Activated naive CD8-positive, alpha-beta T cell treated with anti-CD3 and anti-CD28 coated beads, Interleukin-2, amount 10 ng/mL, durations not matched to agents 7 days and 5 days (primary cell): ENCODE results near the gene MBL2. TPM values are rescaled to one million over a fixed set of nuclear protein-coding genes. Genes with fewer than 3 reads are reported as not detected.
A peak's percentile ranks its signal among the peaks of the same experiment; 100 is the strongest.

ENCODE experiments used
- ATAC-seq: fragments of 150-1000 bp; cut with Tn5 transposase; one replicate; pipeline ENCODE4 v1.10.0; 2021; ENCODE audit warnings: low read depth, moderate library complexity
- POLR2A ChIA-PET: fragments of 350-600 bp; sonication (Branson Sonifier 250); formaldehyde crosslinking; loops from one replicate; lab custom pipeline; 2021; ENCODE audit warnings: antibody characterized with exemption; lab: Charles Lee
- DNase-seq: peaks from one replicate; pipeline ENCODE4 v3.0.0; 2021
- H3K27ac Mint-ChIP-seq: one replicate; pipeline ENCODE4 v1.8.0; 2022; ENCODE audit warnings: mild to moderate bottlenecking, mixed read lengths
- H3K27me3 Mint-ChIP-seq: one replicate; pipeline ENCODE4 v1.8.0; 2022; ENCODE audit warnings: mild to moderate bottlenecking, moderate library complexity, mixed read lengths
- H3K36me3 Mint-ChIP-seq: one replicate; pipeline ENCODE4 v1.8.0; 2021; ENCODE audit warnings: mild to moderate bottlenecking, mixed read lengths
- H3K4me1 Mint-ChIP-seq: one replicate; pipeline ENCODE4 v1.8.0; 2021; ENCODE audit warnings: mixed read lengths
- H3K4me3 Mint-ChIP-seq: one replicate; pipeline ENCODE4 v1.8.0; 2022; ENCODE audit warnings: mild to moderate bottlenecking, moderate library complexity, mixed read lengths
- H3K9me3 Mint-ChIP-seq: one replicate; pipeline ENCODE4 v1.8.0; 2021; ENCODE audit warnings: mixed read lengths
- total RNA-seq, 2 experiments: library from RNA; stranded (reverse); gene quantifications; one replicate each; pipeline ENCODE4 v1.2.3, GENCODE V29; 2021

The MBL2 gene
- total RNA-seq, 2 experiments from 2014 or later, result not detected

DNA sequence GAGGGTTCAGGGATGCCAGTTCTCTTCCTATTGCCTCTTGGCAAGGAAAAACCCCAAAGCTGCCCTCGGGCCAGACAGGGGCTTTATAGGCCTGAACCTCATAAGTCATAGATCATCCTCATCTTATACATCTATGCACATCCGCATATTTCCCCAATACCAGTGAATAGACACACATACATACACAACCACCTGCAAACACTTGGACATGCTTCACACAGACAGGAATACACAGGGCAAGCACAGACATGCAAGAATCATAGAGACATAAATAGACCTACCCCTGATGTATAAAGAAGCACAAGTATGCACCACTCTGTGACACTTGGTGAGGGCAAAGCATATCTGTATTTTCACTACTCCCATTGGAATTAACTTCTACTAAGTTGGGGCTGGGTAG lies 30.7 kb downstream of the MBL2 start:
- H3K9me3 Mint-ChIP-seq, result no peaks in the 10 kb centered on the region
- no peaks in the 10 kb centered on the region for H3K36me3 Mint-ChIP-seq
- no peak overlapping the region for H3K4me3 Mint-ChIP-seq
- H3K4me1 Mint-ChIP-seq, result no peaks in the 10 kb centered on the region
- POLR2A ChIA-PET, result no interaction called here
- H3K27me3 Mint-ChIP-seq, result no peaks in the 10 kb centered on the region
- no peak for DNase-seq
- H3K27ac Mint-ChIP-seq, result no peak overlapping the region
- ATAC-seq, result no peak

DNA sequence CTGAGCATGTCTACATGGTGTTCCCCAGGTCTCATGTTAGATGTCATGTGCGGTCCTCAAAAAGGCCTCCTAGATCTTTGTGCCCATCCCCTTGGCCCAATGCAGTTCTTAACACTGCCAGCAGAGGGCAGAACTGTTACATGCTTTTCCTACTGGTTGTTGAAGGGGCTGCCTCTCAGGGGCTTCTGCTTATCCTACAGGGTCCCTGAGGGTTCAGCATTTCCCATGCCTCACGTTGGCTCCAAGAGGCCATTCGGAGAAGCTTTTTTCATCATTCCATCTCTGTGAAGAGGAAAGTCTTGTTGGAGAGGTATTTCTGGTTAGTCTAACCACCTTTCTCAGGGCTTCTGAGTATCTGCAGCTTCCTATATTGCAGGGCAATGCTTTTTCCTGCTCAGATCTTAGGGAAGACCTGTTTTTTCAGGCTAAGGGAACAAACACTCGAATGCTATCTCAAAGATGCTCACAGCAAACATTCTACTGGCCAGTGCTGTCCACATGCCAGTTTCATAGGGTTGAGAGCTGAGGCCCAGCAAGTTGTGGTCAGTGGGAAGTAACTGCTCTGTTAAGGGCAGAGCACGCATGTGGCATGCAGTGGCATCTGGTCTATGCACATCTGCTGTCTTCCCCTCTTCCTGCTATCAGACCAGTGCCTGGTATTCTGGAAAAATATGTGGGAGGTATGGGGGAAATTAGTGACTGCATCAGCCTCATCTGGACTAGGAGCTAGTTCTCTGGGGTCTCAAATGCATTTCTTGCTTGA lies 31.5 kb downstream of the MBL2 start:
- Mint-ChIP-seq H3K4me1 (no peaks in the 10 kb centered on the region), H3K36me3 (no peaks in the 10 kb centered on the region), H3K9me3 (no peaks in the 10 kb centered on the region), H3K4me3 (no peak overlapping the region), H3K27me3 (no peaks in the 10 kb centered on the region), H3K27ac (no peak overlapping the region)
- ATAC-seq, result no peak
- peak; percentile 40 for DNase-seq
- POLR2A ChIA-PET, result no interaction called here

DNA sequence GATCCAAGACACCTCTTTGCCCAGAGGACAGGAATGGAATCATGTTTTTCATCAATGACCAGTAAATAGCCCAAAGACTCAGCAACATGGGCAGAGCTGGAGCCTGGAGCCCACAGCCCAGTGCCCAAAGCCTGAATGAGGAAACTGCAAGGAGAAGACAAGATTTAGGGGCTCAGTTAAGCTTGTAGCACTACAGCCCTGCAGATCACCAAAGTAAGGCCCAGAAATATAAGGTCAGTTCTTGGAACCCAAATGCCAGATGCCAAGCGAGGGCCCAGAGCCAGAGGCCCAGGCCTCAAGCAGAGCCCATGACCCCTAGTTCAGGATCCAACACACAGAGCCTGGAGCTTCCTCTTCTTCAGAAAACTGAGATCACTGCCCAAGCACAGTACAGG lies 32.4 kb downstream of the MBL2 start:
- Mint-ChIP-seq H3K36me3 (no peaks in the 10 kb centered on the region), H3K9me3 (no peaks in the 10 kb centered on the region), H3K4me1 (no peaks in the 10 kb centered on the region), H3K27ac (no peak overlapping the region), H3K4me3 (no peak overlapping the region), H3K27me3 (no peaks in the 10 kb centered on the region)
- POLR2A ChIA-PET, result no interaction called here
- no peak for DNase-seq
- ATAC-seq, result no peak

DNA sequence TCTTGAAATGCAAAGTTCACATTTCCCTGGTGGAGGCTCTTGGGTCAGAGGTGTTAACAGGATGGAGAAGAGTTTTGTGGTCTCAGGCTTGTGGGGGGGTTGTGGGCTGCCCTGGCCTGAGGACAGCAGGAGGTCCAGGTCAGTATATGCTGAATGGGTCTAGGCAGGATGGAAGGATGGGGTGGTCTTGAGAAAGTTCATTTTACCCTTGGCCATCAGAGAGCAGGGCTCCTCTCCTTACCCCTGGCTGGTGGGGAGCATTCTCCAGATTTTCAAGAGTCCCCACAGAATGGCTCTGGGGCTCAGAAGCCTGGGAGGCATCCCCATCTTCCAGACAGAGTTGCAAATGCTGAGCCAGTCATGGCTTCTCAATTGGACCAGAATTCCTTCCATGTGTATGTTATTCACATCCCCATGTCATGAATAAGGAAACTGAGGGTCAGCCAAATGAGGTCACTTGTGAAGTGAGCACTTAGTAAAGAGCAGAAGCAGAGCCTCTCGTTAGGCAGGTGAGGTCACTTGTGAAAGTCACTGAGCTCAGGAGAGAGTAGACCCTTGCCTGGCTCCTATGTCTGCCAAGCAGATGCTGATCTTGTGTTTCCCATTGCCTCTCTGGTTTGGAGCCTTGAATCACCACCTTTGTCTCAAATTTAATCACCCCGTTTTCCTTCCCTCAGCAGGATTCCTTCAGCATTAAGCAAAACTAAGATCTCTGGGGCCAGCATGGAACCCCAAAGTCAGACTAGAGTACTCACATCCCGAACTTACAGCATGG lies 33.0 kb downstream of the MBL2 start:
- no peak for ATAC-seq

DNA sequence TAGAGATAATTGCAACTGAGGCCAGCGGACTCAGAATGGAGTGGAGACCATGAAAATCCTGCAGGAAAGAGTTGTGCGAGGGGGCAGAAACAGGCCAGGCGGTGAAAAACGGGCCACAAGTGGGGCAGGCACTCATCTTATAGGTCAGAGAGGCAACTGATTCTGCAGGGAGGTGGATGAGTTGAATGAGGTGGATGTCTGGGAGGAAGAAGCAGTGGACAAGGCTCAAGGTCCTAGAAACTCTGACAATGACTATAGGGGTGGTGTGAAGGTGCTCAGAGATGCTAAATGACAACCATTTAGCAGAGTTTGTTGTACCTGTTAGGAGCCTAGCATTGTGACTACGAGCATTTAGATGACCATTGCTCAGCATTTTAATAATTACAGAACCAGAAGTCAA lies 33.6 kb downstream of the MBL2 start:
- H3K4me3 Mint-ChIP-seq, result no peak overlapping the region
- no peak overlapping the region for H3K27ac Mint-ChIP-seq
- no peaks in the 10 kb centered on the region for H3K4me1 Mint-ChIP-seq
- no peak for DNase-seq
- H3K36me3 Mint-ChIP-seq, result no peaks in the 10 kb centered on the region
- no peaks in the 10 kb centered on the region for H3K9me3 Mint-ChIP-seq
- H3K27me3 Mint-ChIP-seq, result no peaks in the 10 kb centered on the region
- POLR2A ChIA-PET, result no interaction called here
- ATAC-seq, result no peak

More for the DNA sequence above, 33.0 kb downstream of the MBL2 start:
- Mint-ChIP-seq H3K27me3 (no peaks in the 10 kb centered on the region), H3K4me1 (no peaks in the 10 kb centered on the region), H3K9me3 (no peaks in the 10 kb centered on the region), H3K36me3 (no peaks in the 10 kb centered on the region), H3K27ac (no peak overlapping the region), H3K4me3 (no peak overlapping the region)
- DNase-seq, result no peak
- POLR2A ChIA-PET, result no interaction called here

DNA sequence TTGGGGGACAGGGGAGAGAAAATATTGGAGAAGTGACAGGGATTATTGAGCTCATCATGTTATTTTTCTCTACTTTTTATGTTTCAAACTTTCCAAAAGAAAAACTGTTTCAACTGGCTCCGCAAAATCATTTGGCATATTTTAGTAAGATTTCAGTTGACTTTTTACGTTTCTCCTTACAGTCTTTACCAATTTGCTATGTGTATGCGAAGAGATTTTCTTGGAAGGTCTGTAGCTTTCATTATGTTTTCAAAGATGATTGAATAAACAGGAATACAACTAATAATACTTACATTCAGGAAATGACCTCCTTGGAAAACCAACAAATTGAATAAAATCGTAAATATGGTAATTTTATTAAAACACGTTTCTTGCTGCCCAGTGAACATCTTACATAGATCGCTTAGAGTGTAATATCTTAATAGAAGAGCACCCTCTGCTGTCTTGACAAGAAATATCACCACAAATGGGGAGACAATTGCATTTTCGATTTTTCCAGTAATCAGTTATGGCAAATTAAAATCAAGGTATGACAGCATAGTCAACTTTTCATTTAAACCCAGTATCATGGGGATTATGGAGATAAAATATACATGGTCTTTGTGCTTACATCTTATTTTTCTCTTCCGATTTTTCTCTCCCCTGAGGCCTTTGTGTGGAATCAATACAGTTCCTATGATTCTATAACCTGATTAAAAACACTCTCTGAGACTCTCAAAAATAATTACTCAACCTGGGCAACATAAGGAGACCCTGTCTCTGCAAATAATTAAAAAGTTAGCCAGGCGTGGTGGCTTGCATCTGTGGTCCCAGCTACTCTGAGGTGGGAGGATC lies 43.1 kb downstream of the MBL2 start:
- Mint-ChIP-seq H3K36me3 (no peaks in the 10 kb centered on the region), H3K4me3 (no peak overlapping the region), H3K27me3 (no peaks in the 10 kb centered on the region), H3K9me3 (no peaks in the 10 kb centered on the region), H3K27ac (no peak overlapping the region), H3K4me1 (no peaks in the 10 kb centered on the region)
- no peak for DNase-seq
- ATAC-seq, result no peak
- POLR2A ChIA-PET, result no interaction called here

DNA sequence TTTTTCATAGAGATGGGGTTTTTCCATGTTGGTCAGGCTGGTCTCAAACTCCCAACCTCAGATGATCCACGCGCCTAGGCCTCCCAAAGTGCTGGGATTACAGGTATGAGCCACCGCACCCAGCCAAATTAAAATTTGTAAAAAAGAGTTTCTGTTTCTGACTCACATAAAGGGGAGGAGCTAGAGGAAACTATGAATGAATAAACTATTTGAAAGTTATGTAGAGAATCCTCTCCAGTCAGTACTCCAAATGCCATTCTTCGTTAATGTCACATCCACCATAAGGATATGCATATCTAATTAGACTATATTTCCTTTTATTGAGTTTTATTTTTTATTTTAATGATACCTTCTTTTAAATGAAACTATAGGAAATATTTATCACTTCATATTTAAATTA lies 52.6 kb downstream of the MBL2 start:
- no peak for DNase-seq
- POLR2A ChIA-PET, result no interaction called here
- no peaks in the 10 kb centered on the region for H3K27me3 Mint-ChIP-seq
- H3K36me3 Mint-ChIP-seq, result no peaks in the 10 kb centered on the region
- H3K4me1 Mint-ChIP-seq, result no peaks in the 10 kb centered on the region
- ATAC-seq, result no peak
- no peaks in the 10 kb centered on the region for H3K9me3 Mint-ChIP-seq
- H3K4me3 Mint-ChIP-seq, result no peak overlapping the region
- no peak overlapping the region for H3K27ac Mint-ChIP-seq
